ES-I3 (cell line): ENCODE data around the gene TNFAIP3.
A peak's percentile ranks its signal among the peaks of the same experiment; 100 is the strongest.

Experiments
- H3K36me3 ChIP-seq: 2 replicates; pipeline ENCODE4 v1.6.1; 2013; ENCODE audit warnings: mild to moderate bottlenecking, low read length, control low read depth, moderate library complexity; ENCODE audit not compliant: insufficient read depth
- H3K4me1 ChIP-seq: 2 replicates; pipeline ENCODE4 v1.6.1; 2013; ENCODE audit warnings: mild to moderate bottlenecking, control low read depth, low read length; ENCODE audit not compliant: insufficient read depth
- H3K9ac ChIP-seq: 2 replicates; pipeline ENCODE4 v1.6.1; 2013; ENCODE audit warnings: low read depth, mild to moderate bottlenecking, low read length, moderate library complexity
- H3K9me3 ChIP-seq: 2 replicates; pipeline ENCODE4 v1.6.1; 2013; ENCODE audit warnings: mild to moderate bottlenecking, low read length, moderate library complexity; ENCODE audit not compliant: control insufficient read depth, insufficient read depth

The TNFAIP3 gene

GRCh38 chr6:137875058-137875520, 8.0 kb downstream of the TNFAIP3 start:
- Histone ChIP-seq H3K36me3 (peaks cover 8% of the 10 kb centered on the region; the same call in 1 of the 2 replicates), H3K4me1 (peaks cover 25% of the 10 kb centered on the region), H3K9ac (no peak overlapping the region), H3K9me3 (no peaks in the 10 kb centered on the region)

GRCh38 chr6:137875606-137876005, 8.5 kb downstream of the TNFAIP3 start:
- H3K9ac ChIP-seq, result no peak overlapping the region
- H3K4me1 ChIP-seq, result peaks cover 28% of the 10 kb centered on the region
- H3K36me3 ChIP-seq, result peaks cover 8% of the 10 kb centered on the region; the same call in 1 of the 2 replicates

GRCh38 chr6:137876547-137876946, 9.5 kb downstream of the TNFAIP3 start:
- Histone ChIP-seq H3K9ac (no peak overlapping the region), H3K9me3 (no peaks in the 10 kb centered on the region), H3K4me1 (peaks cover 25% of the 10 kb centered on the region), H3K36me3 (peaks cover 5% of the 10 kb centered on the region; the same call in 1 of the 2 replicates)

More at GRCh38 chr6:137875606-137876005, 8.5 kb downstream of the TNFAIP3 start:
- H3K9me3 ChIP-seq, result no peaks in the 10 kb centered on the region

GRCh38 chr6:137877113-137877512, 10.1 kb downstream of the TNFAIP3 start:
- Histone ChIP-seq H3K4me1 (peaks cover 25% of the 10 kb centered on the region), H3K9ac (no peak overlapping the region), H3K36me3 (peaks cover 5% of the 10 kb centered on the region; the same call in 1 of the 2 replicates), H3K9me3 (no peaks in the 10 kb centered on the region)

GRCh38 chr6:137877606-137878005, 10.5 kb downstream of the TNFAIP3 start:
- Histone ChIP-seq H3K9ac (no peak overlapping the region), H3K9me3 (no peaks in the 10 kb centered on the region), H3K36me3 (peaks cover 5% of the 10 kb centered on the region; the same call in 1 of the 2 replicates), H3K4me1 (peaks cover 25% of the 10 kb centered on the region)

- H3K36me3 ChIP-seq, result peaks cover 5% of the 10 kb centered on the region; the same call in 1 of the 2 replicates
- peaks cover 25% of the 10 kb centered on the region for H3K4me1 ChIP-seq
- H3K9me3 ChIP-seq, result no peaks in the 10 kb centered on the region
- no peak overlapping the region for H3K9ac ChIP-seq
These were observed 11.0 kb downstream of the TNFAIP3 start for GRCh38 chr6:137878029-137878428.

- Histone ChIP-seq H3K36me3 (peaks cover 5% of the 10 kb centered on the region; the same call in 1 of the 2 replicates), H3K9ac (peak overlapping the region; percentile 31; the same call in 1 of the 2 replicates), H3K9me3 (no peaks in the 10 kb centered on the region), H3K4me1 (peaks cover 23% of the 10 kb centered on the region)
These were observed 11.6 kb downstream of the TNFAIP3 start for GRCh38 chr6:137878486-137879285.

GRCh38 chr6:137879299-137879698, 12.2 kb downstream of the TNFAIP3 start:
- peaks cover 5% of the 10 kb centered on the region; the same call in 1 of the 2 replicates for H3K36me3 ChIP-seq
- peaks cover 24% of the 10 kb centered on the region for H3K4me1 ChIP-seq
- peak overlapping the region; percentile 31; the same call in 1 of the 2 replicates for H3K9ac ChIP-seq
- no peaks in the 10 kb centered on the region for H3K9me3 ChIP-seq

GRCh38 chr6:137879885-137880745, 13.1 kb downstream of the TNFAIP3 start:
- peaks cover 24% of the 10 kb centered on the region for H3K4me1 ChIP-seq
- no peaks in the 10 kb centered on the region for H3K9me3 ChIP-seq
- peaks cover 5% of the 10 kb centered on the region; the same call in 1 of the 2 replicates for H3K36me3 ChIP-seq
- no peak overlapping the region for H3K9ac ChIP-seq

GRCh38 chr6:137880746-137881521, 13.9 kb downstream of the TNFAIP3 start:
- peaks cover 24% of the 10 kb centered on the region for H3K4me1 ChIP-seq
- H3K9me3 ChIP-seq, result no peaks in the 10 kb centered on the region
- peaks cover under 1% of the 10 kb centered on the region; the same call in 1 of the 2 replicates for H3K36me3 ChIP-seq
- H3K9ac ChIP-seq, result no peak overlapping the region

- no peak overlapping the region for H3K9ac ChIP-seq
- H3K9me3 ChIP-seq, result no peaks in the 10 kb centered on the region
- peaks cover 24% of the 10 kb centered on the region for H3K4me1 ChIP-seq
- H3K36me3 ChIP-seq, result no peaks in the 10 kb centered on the region
These were observed 14.4 kb downstream of the TNFAIP3 start for GRCh38 chr6:137881522-137881886.

GRCh38 chr6:137882225-137882961, 15.3 kb downstream of the TNFAIP3 start:
- Histone ChIP-seq H3K36me3 (no peaks in the 10 kb centered on the region), H3K4me1 (peaks cover 24% of the 10 kb centered on the region), H3K9me3 (no peaks in the 10 kb centered on the region), H3K9ac (no peak overlapping the region)

- no peaks in the 10 kb centered on the region for H3K9me3 ChIP-seq
- H3K36me3 ChIP-seq, result no peaks in the 10 kb centered on the region
- no peak overlapping the region for H3K9ac ChIP-seq
- peaks cover 22% of the 10 kb centered on the region for H3K4me1 ChIP-seq
These were observed 16.5 kb downstream of the TNFAIP3 start for GRCh38 chr6:137883400-137884148.
